ENCODE measurements around the gene IFIT5.

Gene IFIT5

GRCh38 chr10:89426230-89426868 lies 12.0 kb downstream of the IFIT5 start:
- TF ChIP-seq CTCF (IDR thresholded peaks at IDR 0.05; ENCODE audit: control insufficient read depth, insufficient read depth, low read depth, low read length, missing control alignments) = peak; percentile 77
- no peak overlapping the region for H3K4me3 ChIP-seq (ENCODE audit: control insufficient read depth, low read depth, low read length)
- no peak for DNase-seq (ENCODE audit: low read depth)

- TF ChIP-seq CTCF (IDR thresholded peaks at IDR 0.05; ENCODE audit: control insufficient read depth, insufficient read depth, low read depth, low read length, missing control alignments) = no peak
- no peak for DNase-seq (ENCODE audit: low read depth)
- no peak overlapping the region for H3K4me3 ChIP-seq (ENCODE audit: control insufficient read depth, low read depth, low read length)
These were observed 13.3 kb downstream of the IFIT5 start for GRCh38 chr10:89427629-89428028.

GRCh38 chr10:89428877-89429276 lies 14.5 kb downstream of the IFIT5 start:
- TF ChIP-seq CTCF (IDR thresholded peaks at IDR 0.05; ENCODE audit: control insufficient read depth, insufficient read depth, low read depth, low read length, missing control alignments) = no peak
- DNase-seq (ENCODE audit: low read depth) = no peak
- H3K4me3 ChIP-seq (ENCODE audit: control insufficient read depth, low read depth, low read length) = no peak overlapping the region

GRCh38 chr10:89431977-89432376 lies 17.6 kb downstream of the IFIT5 start:
- DNase-seq (ENCODE audit: low read depth) = no peak
- no peak overlapping the region for H3K4me3 ChIP-seq (ENCODE audit: control insufficient read depth, low read depth, low read length)
- TF ChIP-seq CTCF (IDR thresholded peaks at IDR 0.05; ENCODE audit: control insufficient read depth, insufficient read depth, low read depth, low read length, missing control alignments) = no peak

- no peak for TF ChIP-seq CTCF (IDR thresholded peaks at IDR 0.05; ENCODE audit: control insufficient read depth, insufficient read depth, low read depth, low read length, missing control alignments)
- H3K4me3 ChIP-seq (ENCODE audit: control insufficient read depth, low read depth, low read length) = no peak overlapping the region
- no peak for DNase-seq (ENCODE audit: low read depth)
These were observed 24.2 kb downstream of the IFIT5 start for GRCh38 chr10:89438525-89438924.

- H3K4me3 ChIP-seq (ENCODE audit: control insufficient read depth, low read depth, low read length) = no peak overlapping the region
- no peak for DNase-seq (ENCODE audit: low read depth)
- no peak for TF ChIP-seq CTCF (IDR thresholded peaks at IDR 0.05; ENCODE audit: control insufficient read depth, insufficient read depth, low read depth, low read length, missing control alignments)
These were observed 26.1 kb downstream of the IFIT5 start for GRCh38 chr10:89440226-89441009.

All from AG09309 (cell line).